Neural cell (in vitro differentiated cells): ENCODE measurements around the gene ZNF428. TPM values are rescaled to one million over a fixed set of nuclear protein-coding genes. Genes with fewer than 3 reads are reported as not detected.

Experiments used
- H2AFZ ChIP-seq: fragments of 200-600, 300-800 bp; sonication (generic), shearing (Covaris generic); 2 replicates; pipeline ENCODE4 v1.6.0; 2014; ENCODE audit warnings: low read depth, mild to moderate bottlenecking, antibody characterized with exemption, low read length, moderate library complexity
- H3F3A ChIP-seq: fragments of 200-600 bp; shearing (Covaris generic); 2 replicates; pipeline ENCODE4 v1.6.1; 2016; ENCODE audit warnings: mild to moderate bottlenecking, moderate library complexity, mixed read lengths, antibody characterized with exemption, low read length; ENCODE audit not compliant: insufficient read depth, poor library complexity, severe bottlenecking
- H3K27ac ChIP-seq: fragments of 200-600, 300-800 bp; sonication (generic), shearing (Covaris generic); 2 replicates; pipeline ENCODE4 v1.5.1; 2014; ENCODE audit warnings: mild to moderate bottlenecking, low read length, moderate library complexity
- H3K27me3 ChIP-seq: fragments of 300-800, 200-600 bp; sonication (generic), shearing (Covaris generic); 2 replicates; pipeline ENCODE4 v1.6.0; 2014; ENCODE audit warnings: mild to moderate bottlenecking, low read depth, low read length, moderate library complexity; ENCODE audit not compliant: insufficient read depth
- H3K36me3 ChIP-seq: fragments of 300-800, 200-600 bp; sonication (generic), shearing (Covaris generic); 2 replicates; pipeline ENCODE4 v1.5.1; 2014; ENCODE audit warnings: mild to moderate bottlenecking, antibody characterized with exemption, low read length, moderate library complexity; ENCODE audit not compliant: insufficient read depth
- H3K4me2 ChIP-seq: fragments of 300-800, 200-600 bp; sonication (generic), shearing (Covaris generic); 2 replicates; pipeline ENCODE4 v1.6.0; 2014; ENCODE audit warnings: mild to moderate bottlenecking, low read length
- H3K4me3 ChIP-seq: fragments of 300-800, 200-600 bp; sonication (generic), shearing (Covaris generic); 2 replicates; pipeline ENCODE4 v1.5.1; 2014; ENCODE audit warnings: mild to moderate bottlenecking, low read length, moderate library complexity
- H3K79me2 ChIP-seq: fragments of 200-600 bp; shearing (Covaris generic); replicated peaks from 2 replicates; pipeline ENCODE4 v1.6.0; 2014; ENCODE audit warnings: mild to moderate bottlenecking, low read length, moderate library complexity; ENCODE audit not compliant: insufficient read depth
- H3K9ac ChIP-seq: fragments of 300-800, 200-600 bp; sonication (generic), shearing (Covaris generic); 2 replicates; pipeline ENCODE4 v1.6.1; 2016; ENCODE audit warnings: mild to moderate bottlenecking, low read length, mixed read lengths
- H3K9me2 ChIP-seq: fragments of 200-600 bp; shearing (Covaris generic); 2 replicates; pipeline ENCODE4 v1.6.1; 2016; ENCODE audit warnings: mild to moderate bottlenecking, low read length, mixed read lengths; ENCODE audit not compliant: insufficient read depth
- H3K9me3 ChIP-seq: fragments of 200-600, 300-800 bp; sonication (generic), shearing (Covaris generic); 2 replicates; pipeline ENCODE4 v1.6.1; 2016; ENCODE audit warnings: mild to moderate bottlenecking, mixed run types, low read length, moderate library complexity, mixed read lengths
- H4K20me1 ChIP-seq: fragments of 200-600 bp; shearing (Covaris generic); 2 replicates; pipeline ENCODE4 v1.6.1; 2016; ENCODE audit warnings: mild to moderate bottlenecking, mixed run types; ENCODE audit not compliant: insufficient read depth
- EP300 ChIP-seq: fragments of 450-650 bp; conservative IDR thresholded peaks from 2 replicates; pipeline ENCODE4 v1.6.1; 2014; ENCODE audit warnings: antibody characterized with exemption, mild to moderate bottlenecking, moderate library complexity; ENCODE audit not compliant: poor library complexity, severe bottlenecking
- EZH2 ChIP-seq: fragments of 200-600, 300-800 bp; shearing (Covaris generic), sonication (generic); IDR thresholded peaks from 2 replicates; pipeline ENCODE4 v1.6.1; 2014; ENCODE audit warnings: antibody characterized with exemption, low read length, borderline replicate concordance, mild to moderate bottlenecking; ENCODE audit not compliant: insufficient read depth, poor library complexity, severe bottlenecking
- MXI1 ChIP-seq: fragments of 450-650 bp; conservative IDR thresholded peaks from 2 replicates; pipeline ENCODE4 v1.6.1; 2014; ENCODE audit warnings: antibody characterized with exemption, mild to moderate bottlenecking; ENCODE audit not compliant: poor library complexity, severe bottlenecking
- POLR2AphosphoS5 ChIP-seq: IDR thresholded peaks from 2 replicates; pipeline ENCODE4 v1.6.1; 2012
- RAD21 ChIP-seq: fragments of 450-650 bp; conservative IDR thresholded peaks from 2 replicates; pipeline ENCODE4 v1.6.1; 2014; ENCODE audit warnings: antibody characterized with exemption, mild to moderate bottlenecking, moderate library complexity
- SMC3 ChIP-seq: fragments of 450-650 bp; conservative IDR thresholded peaks from 2 replicates; pipeline ENCODE4 v1.6.1; 2014; ENCODE audit warnings: antibody characterized with exemption, mild to moderate bottlenecking, moderate library complexity; ENCODE audit not compliant: poor library complexity
- TAF1 ChIP-seq: IDR thresholded peaks from 2 replicates; pipeline ENCODE4 v1.6.1; 2012; ENCODE audit warnings: low read depth
- polyA plus RNA-seq: library from polyadenylated mRNA; depleted of rRNA; stranded (reverse); fragments of >200 nt; gene quantifications from 2 replicates; pipeline ENCODE4 v1.2.3, GENCODE V29; 2014
- TF ChIP-seq, protein P1 (sequence below): IDR thresholded peaks from 2 replicates; pipeline ENCODE4 v1.6.1; 2012; ENCODE audit warnings: borderline replicate concordance
- TF ChIP-seq, protein P2 (sequence below): fragments of 450-650 bp; IDR thresholded peaks from 2 replicates; pipeline ENCODE4 v1.5.1; 2014; ENCODE audit warnings: antibody characterized with exemption, mild to moderate bottlenecking, moderate library complexity; ENCODE audit not compliant: poor library complexity, severe bottlenecking

Gene ZNF428
- polyA plus RNA-seq, 1 donor from 2014 or later: 1,008 TPM

DNA sequence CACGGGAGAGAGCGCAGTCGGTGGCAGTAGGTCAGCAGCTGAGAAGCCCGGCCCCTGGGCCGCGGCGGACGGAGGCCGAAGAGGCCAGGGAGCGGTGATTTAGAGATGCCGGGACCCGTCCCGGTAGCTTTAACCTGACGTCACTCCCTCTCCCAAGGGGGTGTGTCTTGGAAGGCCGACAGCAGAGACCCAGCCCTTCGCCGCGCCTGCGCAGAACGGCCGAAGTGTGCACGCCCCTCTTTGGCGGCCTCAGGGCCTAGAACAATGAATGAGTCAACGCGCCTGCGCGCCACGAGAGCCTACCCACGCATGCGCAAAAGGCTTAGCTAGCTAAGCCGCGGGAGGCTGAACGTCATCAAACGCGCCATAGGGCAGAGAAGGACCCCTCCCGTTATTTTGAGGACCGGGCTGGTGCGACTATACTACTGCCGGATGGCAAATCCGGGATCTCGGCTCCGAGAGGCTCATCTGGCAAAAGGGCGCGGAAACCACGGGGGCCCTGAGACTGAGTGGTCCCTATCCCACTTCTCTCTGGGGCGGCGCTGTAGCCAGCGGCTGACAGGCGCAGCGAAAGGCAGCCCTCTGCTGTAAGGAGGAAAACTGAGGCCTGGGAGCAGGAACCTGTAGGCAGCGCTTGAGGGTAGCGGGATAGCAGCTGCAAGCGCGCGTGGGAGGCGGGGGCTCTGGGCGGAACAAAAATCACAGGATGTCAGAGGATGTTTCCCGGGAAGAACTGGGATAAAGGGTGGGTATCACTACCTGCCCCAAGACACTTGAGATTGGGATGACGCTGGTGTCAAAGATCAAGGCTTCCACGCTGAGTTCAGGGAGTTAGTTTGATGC is 23.2 kb downstream of the ZNF428 start, which contains the start of the genes IRGQ and ZNF576:
Gene IRGQ, minus strand, starts transcription at position 136 of the 843 bp plus-strand sequence. CDS start 796 bp downstream, outside the sequence.
Gene ZNF576, plus strand, starts transcription at position 597 of the 843 bp plus-strand sequence. CDS start 514 bp downstream, outside the sequence.
- Histone ChIP-seq H3K4me3 (peak within 1 kb of the TSS; percentile 99), H3K9me2 (no peaks in the 10 kb centered on the region), H3K9ac (peak within 1 kb of the TSS; percentile 99), H3K27me3 (no peaks in the 10 kb centered on the region), H2AFZ (peak within 1 kb of the TSS; percentile 48), H3F3A (no peaks in the 10 kb centered on the region), H3K4me2 (peak within 1 kb of the TSS; percentile 95), H3K36me3 (no peaks in the 10 kb centered on the region), H3K27ac (peak within 1 kb of the TSS; percentile 99), H3K79me2 (peaks cover 42% of the 10 kb centered on the region), H3K9me3 (no peaks in the 10 kb centered on the region), H4K20me1 (peaks cover 4% of the 10 kb centered on the region)
- TF ChIP-seq POLR2AphosphoS5 (peak; percentile 93), EZH2 (no peak), MXI1 (peak; percentile 79), EP300 (peak; percentile 74), SMC3 (peak; percentile 69), RAD21 (peak; percentile 44), TAF1 (peak; percentile 13)
- TF ChIP-seq, protein P1, sequence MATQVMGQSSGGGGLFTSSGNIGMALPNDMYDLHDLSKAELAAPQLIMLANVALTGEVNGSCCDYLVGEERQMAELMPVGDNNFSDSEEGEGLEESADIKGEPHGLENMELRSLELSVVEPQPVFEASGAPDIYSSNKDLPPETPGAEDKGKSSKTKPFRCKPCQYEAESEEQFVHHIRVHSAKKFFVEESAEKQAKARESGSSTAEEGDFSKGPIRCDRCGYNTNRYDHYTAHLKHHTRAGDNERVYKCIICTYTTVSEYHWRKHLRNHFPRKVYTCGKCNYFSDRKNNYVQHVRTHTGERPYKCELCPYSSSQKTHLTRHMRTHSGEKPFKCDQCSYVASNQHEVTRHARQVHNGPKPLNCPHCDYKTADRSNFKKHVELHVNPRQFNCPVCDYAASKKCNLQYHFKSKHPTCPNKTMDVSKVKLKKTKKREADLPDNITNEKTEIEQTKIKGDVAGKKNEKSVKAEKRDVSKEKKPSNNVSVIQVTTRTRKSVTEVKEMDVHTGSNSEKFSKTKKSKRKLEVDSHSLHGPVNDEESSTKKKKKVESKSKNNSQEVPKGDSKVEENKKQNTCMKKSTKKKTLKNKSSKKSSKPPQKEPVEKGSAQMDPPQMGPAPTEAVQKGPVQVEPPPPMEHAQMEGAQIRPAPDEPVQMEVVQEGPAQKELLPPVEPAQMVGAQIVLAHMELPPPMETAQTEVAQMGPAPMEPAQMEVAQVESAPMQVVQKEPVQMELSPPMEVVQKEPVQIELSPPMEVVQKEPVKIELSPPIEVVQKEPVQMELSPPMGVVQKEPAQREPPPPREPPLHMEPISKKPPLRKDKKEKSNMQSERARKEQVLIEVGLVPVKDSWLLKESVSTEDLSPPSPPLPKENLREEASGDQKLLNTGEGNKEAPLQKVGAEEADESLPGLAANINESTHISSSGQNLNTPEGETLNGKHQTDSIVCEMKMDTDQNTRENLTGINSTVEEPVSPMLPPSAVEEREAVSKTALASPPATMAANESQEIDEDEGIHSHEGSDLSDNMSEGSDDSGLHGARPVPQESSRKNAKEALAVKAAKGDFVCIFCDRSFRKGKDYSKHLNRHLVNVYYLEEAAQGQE: peak; percentile 63
- TF ChIP-seq, protein P2, sequence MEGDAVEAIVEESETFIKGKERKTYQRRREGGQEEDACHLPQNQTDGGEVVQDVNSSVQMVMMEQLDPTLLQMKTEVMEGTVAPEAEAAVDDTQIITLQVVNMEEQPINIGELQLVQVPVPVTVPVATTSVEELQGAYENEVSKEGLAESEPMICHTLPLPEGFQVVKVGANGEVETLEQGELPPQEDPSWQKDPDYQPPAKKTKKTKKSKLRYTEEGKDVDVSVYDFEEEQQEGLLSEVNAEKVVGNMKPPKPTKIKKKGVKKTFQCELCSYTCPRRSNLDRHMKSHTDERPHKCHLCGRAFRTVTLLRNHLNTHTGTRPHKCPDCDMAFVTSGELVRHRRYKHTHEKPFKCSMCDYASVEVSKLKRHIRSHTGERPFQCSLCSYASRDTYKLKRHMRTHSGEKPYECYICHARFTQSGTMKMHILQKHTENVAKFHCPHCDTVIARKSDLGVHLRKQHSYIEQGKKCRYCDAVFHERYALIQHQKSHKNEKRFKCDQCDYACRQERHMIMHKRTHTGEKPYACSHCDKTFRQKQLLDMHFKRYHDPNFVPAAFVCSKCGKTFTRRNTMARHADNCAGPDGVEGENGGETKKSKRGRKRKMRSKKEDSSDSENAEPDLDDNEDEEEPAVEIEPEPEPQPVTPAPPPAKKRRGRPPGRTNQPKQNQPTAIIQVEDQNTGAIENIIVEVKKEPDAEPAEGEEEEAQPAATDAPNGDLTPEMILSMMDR: peak; percentile 56

DNA sequence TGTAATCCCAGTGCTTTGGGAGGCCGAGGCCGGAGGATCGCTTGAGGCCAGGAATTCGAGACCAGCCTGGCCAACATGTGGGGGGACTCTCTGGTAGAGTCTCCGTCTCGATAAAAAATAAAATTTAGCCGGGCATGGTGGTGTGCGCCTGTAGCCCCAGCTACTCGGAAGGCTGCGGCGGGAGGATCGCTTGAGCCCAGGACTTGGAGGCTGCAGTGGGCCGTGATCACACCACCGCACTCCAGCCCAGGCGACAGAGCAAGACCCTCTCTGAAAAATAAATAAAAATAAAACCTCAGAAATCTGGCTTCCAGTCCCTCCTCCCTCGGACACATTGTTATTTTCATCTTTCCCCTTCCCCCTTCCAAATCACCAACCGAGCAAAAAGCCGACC is 23.8 kb downstream of the ZNF428 start:
- TF ChIP-seq SMC3: no peak
- TF ChIP-seq EP300: no peak
- TF ChIP-seq RAD21: peak; percentile 9
- no peak for TF ChIP-seq POLR2AphosphoS5
- TF ChIP-seq MXI1: peak; percentile 28
- TF ChIP-seq, protein P2: no peak
- TF ChIP-seq, protein P1: peak; percentile 74
- TF ChIP-seq TAF1: no peak
- TF ChIP-seq EZH2: no peak
- Histone ChIP-seq H3K9me2 (no peaks in the 10 kb centered on the region), H3K9ac (peak overlapping the region; percentile 99), H3K79me2 (peaks cover 42% of the 10 kb centered on the region), H3K9me3 (no peaks in the 10 kb centered on the region), H3K27me3 (no peaks in the 10 kb centered on the region), H3K4me2 (peak overlapping the region; percentile 60), H3K27ac (peak overlapping the region; percentile 99), H3K36me3 (no peaks in the 10 kb centered on the region), H3F3A (no peaks in the 10 kb centered on the region), H4K20me1 (peaks cover 4% of the 10 kb centered on the region), H2AFZ (peak overlapping the region; percentile 48), H3K4me3 (peak overlapping the region; percentile 99)
